Suprapubic skin (tissue), 4 donors: Measurements from ENCODE around the gene ASTN2.

Experiments
- EP300 ChIP-seq: sonication (generic); formaldehyde crosslinking; IDR thresholded peaks from one replicate; pipeline ENCODE4 v1.6.1; 2017; ENCODE audit warnings: antibody characterized with exemption
- POLR2A ChIP-seq, 2 donors: fragments of 450-650 bp; IDR thresholded peaks; one replicate each; pipeline ENCODE4 v1.6.1; 2017; ENCODE audit warnings: antibody characterized with exemption in 2 of 2, mild to moderate bottlenecking in 2 of 2, moderate library complexity in 2 of 2
- POLR2AphosphoS5 ChIP-seq, 3 donors: sonication (generic); formaldehyde crosslinking; IDR thresholded peaks; one replicate each; pipeline ENCODE4 v1.6.1; 2017; ENCODE audit warnings: antibody characterized with exemption in 3 of 3
- TF ChIP-seq, protein P1 (sequence below), 2 donors: fragments of 200-600 bp in 1 of 2; fragments of 450-650 bp in 1 of 2; sonication (generic) in 1 of 2; IDR thresholded peaks; one replicate each; pipeline ENCODE4 v1.5.1; 2016 to 2019; ENCODE audit warnings: antibody characterized with exemption in 2 of 2, mild to moderate bottlenecking in 1 of 2, moderate library complexity in 1 of 2

DNA sequence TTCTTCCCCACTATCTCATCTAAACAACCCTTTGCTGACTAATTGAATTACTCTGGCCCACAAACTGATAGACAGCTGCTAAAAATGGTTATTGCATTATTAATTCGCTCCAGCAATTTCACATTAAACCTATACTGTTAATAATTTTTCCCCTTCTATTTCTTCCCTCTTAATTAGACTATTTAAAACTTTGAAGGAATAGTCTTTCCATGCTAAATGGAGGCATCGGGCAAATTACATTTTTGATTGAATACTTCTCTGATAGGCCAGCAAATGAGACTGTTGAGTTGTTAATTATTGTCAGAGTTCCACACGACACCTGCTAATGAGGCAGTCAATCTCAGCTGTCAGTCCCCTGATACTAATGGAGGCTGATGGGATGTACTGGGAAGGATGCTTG is 485.2 kb downstream of the ASTN2 start:
- TF ChIP-seq POLR2AphosphoS5 (IDR thresholded peaks at IDR 0.05), result no peak
- TF ChIP-seq, protein P1, sequence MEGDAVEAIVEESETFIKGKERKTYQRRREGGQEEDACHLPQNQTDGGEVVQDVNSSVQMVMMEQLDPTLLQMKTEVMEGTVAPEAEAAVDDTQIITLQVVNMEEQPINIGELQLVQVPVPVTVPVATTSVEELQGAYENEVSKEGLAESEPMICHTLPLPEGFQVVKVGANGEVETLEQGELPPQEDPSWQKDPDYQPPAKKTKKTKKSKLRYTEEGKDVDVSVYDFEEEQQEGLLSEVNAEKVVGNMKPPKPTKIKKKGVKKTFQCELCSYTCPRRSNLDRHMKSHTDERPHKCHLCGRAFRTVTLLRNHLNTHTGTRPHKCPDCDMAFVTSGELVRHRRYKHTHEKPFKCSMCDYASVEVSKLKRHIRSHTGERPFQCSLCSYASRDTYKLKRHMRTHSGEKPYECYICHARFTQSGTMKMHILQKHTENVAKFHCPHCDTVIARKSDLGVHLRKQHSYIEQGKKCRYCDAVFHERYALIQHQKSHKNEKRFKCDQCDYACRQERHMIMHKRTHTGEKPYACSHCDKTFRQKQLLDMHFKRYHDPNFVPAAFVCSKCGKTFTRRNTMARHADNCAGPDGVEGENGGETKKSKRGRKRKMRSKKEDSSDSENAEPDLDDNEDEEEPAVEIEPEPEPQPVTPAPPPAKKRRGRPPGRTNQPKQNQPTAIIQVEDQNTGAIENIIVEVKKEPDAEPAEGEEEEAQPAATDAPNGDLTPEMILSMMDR (IDR thresholded peaks at IDR 0.05), result no peak
- no peak for TF ChIP-seq POLR2A (IDR thresholded peaks at IDR 0.05)
- no peak for TF ChIP-seq EP300
